NB4 (cell line): Measurements from ENCODE around the gene DNM1.
A peak's percentile ranks its signal among the peaks of the same experiment; 100 is the strongest.

Experiments
- DNase-seq: peaks from one replicate; pipeline ENCODE4 v3.0.0; 2010; ENCODE audit warnings: low read depth
- H3K4me3 ChIP-seq: one replicate; pipeline ENCODE4 v1.5.1; 2011; ENCODE audit warnings: mild to moderate bottlenecking, low read depth, low read length, moderate library complexity
- MYC ChIP-seq: IDR thresholded peaks from 2 replicates; pipeline ENCODE4 v1.6.1; 2011; ENCODE audit warnings: low read depth, low read length
- POLR2A ChIP-seq: IDR thresholded peaks from 2 replicates; pipeline ENCODE4 v1.6.1; 2011; ENCODE audit warnings: mild to moderate bottlenecking; ENCODE audit not compliant: insufficient read length; ENCODE audit errors: extremely low read depth
- TF ChIP-seq, protein P1 (sequence below): IDR thresholded peaks from one replicate; pipeline ENCODE4 v1.5.1; 2012; ENCODE audit warnings: low read depth, low read length
- TF ChIP-seq, protein P2 (sequence below): IDR thresholded peaks from 2 replicates; pipeline ENCODE4 v1.6.1; 2011; ENCODE audit warnings: low read depth, low read length

DNM1 gene

DNA sequence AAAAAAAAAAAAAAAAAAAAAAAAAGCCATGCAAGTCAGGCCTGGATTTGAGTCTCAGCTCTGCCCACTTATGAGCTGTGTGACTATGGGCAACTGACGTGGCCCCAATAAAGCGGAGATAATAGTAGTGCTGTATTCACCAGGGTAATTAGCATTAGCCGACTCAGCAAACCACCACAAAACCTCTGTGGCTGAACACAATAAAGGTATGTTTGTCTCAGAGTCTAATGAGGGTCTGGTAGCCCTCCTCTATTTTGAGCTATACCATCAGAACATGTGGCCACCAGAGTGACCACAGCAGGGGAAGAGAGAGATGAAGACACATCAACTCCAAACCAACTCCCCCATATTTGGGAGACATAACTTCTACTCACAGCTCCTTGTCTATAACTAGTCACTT lies 88.8 kb downstream of the DNM1 start:
- H3K4me3 ChIP-seq = no peak overlapping the region
- TF ChIP-seq POLR2A = no peak
- TF ChIP-seq, protein P1, sequence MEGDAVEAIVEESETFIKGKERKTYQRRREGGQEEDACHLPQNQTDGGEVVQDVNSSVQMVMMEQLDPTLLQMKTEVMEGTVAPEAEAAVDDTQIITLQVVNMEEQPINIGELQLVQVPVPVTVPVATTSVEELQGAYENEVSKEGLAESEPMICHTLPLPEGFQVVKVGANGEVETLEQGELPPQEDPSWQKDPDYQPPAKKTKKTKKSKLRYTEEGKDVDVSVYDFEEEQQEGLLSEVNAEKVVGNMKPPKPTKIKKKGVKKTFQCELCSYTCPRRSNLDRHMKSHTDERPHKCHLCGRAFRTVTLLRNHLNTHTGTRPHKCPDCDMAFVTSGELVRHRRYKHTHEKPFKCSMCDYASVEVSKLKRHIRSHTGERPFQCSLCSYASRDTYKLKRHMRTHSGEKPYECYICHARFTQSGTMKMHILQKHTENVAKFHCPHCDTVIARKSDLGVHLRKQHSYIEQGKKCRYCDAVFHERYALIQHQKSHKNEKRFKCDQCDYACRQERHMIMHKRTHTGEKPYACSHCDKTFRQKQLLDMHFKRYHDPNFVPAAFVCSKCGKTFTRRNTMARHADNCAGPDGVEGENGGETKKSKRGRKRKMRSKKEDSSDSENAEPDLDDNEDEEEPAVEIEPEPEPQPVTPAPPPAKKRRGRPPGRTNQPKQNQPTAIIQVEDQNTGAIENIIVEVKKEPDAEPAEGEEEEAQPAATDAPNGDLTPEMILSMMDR = no peak
- TF ChIP-seq, protein P2, sequence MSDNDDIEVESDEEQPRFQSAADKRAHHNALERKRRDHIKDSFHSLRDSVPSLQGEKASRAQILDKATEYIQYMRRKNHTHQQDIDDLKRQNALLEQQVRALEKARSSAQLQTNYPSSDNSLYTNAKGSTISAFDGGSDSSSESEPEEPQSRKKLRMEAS = no peak
- no peak for TF ChIP-seq MYC
- no peak for DNase-seq

DNA sequence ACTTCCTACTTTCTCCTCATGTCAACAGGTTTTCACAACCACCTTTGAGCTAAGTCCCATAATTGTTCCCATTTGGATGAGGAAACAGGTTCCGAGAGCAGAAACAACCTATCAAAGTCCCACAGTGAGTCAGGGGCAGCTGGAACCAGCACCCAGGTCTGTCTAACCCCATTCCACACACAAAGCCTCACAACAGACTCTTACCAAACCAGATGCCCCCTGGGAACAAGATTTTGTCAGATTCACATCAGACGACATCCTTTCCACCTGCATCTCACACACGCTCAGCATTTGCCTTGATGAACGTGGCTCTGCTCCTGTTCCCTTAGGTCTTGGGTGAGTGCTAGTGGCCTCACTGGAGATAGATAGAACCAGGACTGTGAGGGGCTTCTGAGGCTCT lies 89.9 kb downstream of the DNM1 start:
- H3K4me3 ChIP-seq = no peak overlapping the region
- TF ChIP-seq, protein P2 = no peak
- TF ChIP-seq MYC (no peak), POLR2A (no peak)
- TF ChIP-seq, protein P1 = no peak
- peak; percentile 32 for DNase-seq

DNA sequence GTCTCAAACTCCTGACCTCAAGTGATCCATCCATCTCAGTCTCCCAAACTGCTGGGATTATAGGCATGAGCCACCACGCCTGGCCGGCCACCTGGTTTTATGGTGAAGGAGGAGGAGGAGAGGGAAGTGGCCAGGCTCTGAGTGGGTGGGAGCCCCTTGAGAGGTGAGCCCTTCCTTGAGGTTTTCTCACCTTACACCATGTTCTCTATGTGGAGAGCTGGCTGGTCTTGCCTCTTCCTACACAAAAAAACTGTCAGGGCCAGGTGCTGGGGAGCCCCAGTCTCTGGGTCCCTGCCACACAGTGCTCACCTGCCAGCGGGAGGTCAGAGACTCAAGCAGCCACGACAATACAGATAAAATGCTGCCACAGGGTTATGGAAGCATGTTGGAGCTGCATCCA lies 91.0 kb downstream of the DNM1 start:
- no peak for TF ChIP-seq MYC
- no peak for DNase-seq
- no peak overlapping the region for H3K4me3 ChIP-seq

DNA sequence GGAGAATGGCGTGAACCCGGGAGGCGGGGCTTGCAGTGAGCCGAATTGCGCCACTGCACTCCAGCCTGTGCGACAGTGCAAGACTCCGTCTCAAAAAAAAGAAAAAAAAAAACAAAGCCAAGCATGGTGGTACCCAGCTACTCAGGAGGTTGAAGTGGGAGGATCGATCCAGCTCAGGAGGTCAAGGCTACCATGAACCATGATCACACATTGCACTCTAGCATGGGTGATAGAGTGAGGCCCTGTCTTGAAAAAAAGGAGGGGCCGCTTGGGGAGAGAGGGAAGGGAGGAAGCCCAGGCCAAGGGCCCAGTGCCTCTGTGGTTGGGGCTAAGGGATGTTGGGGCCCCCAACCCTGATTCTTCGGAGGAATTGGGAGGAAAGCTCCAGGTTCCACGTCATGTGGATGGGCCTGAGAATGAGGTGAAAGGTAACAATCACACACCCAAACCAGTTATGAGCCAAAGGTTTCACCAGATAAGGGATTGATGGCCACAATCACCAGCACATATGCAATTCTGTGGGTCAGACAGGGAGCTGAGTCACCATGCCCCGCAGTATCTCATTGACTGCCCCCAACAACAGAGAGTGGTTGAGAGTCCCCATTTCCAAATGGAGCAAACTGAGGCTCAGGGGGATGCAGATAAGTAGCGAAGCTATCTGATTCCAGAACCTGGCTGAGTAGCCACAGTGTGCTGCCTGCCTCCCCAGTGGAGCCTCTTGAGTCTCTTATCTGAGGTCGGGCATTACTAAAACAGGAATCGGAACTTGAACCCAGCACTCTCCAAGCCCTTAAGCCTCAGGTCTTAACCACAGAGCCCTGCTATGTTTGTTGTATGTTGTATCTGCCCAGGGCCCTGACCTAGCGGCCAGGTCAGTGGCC lies 93.4 kb downstream of the DNM1 start:
- DNase-seq = peak; percentile 13
- TF ChIP-seq, protein P2 = no peak
- TF ChIP-seq, protein P1 = no peak
- TF ChIP-seq POLR2A (no peak), MYC (no peak)

DNA sequence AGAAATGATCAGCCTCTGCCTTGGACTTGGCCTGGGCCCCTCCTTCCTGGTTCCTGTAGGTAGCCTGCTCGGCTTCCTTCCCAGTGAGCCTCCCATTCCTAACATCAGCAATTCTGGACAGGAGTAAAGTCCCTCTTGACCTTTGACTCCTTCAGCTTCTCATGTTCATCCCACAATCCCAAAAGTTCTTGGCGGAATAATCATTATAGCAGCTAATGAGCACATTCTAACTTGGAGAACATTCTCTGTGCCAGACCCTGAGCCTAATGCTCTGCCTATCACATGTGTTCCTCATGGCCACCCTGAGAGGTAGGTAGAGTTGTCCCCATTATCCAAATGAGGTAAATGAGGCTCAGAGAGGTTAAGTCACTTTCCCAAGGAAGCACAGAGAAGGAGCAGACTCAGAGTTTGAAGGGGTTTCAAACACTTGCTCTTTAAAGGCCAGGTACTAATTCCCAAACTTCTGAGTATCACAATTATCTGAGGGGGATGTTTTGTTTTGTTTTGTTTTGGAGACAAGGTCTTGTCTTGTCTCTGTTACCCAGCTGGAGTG lies 94.1 kb downstream of the DNM1 start:
- TF ChIP-seq MYC = no peak
- TF ChIP-seq, protein P1 = no peak
- no peak for TF ChIP-seq POLR2A
- TF ChIP-seq, protein P2 = no peak
- no peak for DNase-seq
- H3K4me3 ChIP-seq = no peak overlapping the region

More for the DNA sequence above, 93.4 kb downstream of the DNM1 start:
- H3K4me3 ChIP-seq = no peak overlapping the region

DNA sequence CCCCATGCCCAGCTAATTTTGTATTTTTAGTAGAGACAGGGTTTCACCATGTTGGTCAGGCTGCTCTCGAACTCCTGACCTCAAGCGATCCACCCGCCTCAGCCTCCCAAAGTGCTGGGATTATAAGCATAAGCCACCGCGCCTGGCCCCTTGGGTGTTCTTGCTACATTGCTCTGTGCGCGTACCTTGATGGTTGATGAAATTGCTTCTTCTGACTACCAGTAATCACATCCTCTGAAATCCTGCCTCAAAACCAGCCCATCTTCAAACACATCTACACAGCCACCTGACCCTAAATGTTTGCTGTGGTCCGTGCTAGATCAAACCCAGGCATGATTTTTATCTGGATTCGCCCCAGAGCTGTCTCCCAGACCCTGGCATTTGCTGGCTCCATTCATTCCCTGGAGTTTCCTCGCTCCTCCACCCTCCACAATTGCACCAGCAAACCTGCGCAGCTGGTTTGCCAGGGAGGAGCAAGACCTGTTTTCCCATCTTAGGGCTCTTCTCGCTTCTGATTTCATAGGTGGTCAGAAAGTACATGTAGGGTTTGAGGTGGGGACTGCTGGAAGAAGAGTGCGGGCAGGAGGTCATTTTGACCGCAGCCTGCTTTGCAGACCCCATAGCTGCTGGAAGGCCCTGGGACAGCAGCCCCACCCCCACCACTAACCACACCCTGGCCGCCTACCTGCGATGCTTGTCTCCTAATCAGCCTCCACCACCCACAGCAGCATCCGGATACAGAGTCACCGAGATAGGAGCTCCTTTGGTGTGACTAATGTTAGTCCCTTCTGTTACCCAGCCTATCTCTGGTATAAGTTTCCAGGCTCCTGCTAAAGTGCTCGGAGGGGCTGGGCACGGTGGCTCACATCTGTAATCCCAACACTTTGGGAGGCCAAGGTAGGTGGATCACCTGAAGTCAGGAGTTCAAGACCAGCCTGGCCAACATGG lies 95.6 kb downstream of the DNM1 start:
- H3K4me3 ChIP-seq = no peak overlapping the region
- DNase-seq = no peak
- no peak for TF ChIP-seq POLR2A
- TF ChIP-seq, protein P1 = no peak
- TF ChIP-seq, protein P2 = no peak
